Fibroblast of pulmonary artery (primary cell): Measurements from ENCODE around the gene ELFN2.

Source experiments
- DNase-seq: peaks from one replicate; pipeline ENCODE4 v3.0.0-alpha.2; 2010; ENCODE audit warnings: low read depth
- H3K4me3 ChIP-seq: replicated peaks from 2 replicates; pipeline ENCODE4 v1.5.1; 2011; ENCODE audit warnings: low read depth, mild to moderate bottlenecking, control low read depth, low read length, moderate library complexity
- CTCF ChIP-seq: IDR thresholded peaks from 2 replicates; pipeline ENCODE4 v1.5.1; 2011; ENCODE audit warnings: mild to moderate bottlenecking, control low read depth, low read length, inconsistent platforms; ENCODE audit errors: missing control alignments

The ELFN2 gene

GRCh38 chr22:37363261-37363992, 63.9 kb downstream of the ELFN2 start:
- H3K4me3 ChIP-seq: no peak overlapping the region
- TF ChIP-seq CTCF: no peak
- DNase-seq: no peak

GRCh38 chr22:37362621-37363020, 64.7 kb downstream of the ELFN2 start:
- DNase-seq: no peak
- H3K4me3 ChIP-seq: no peak overlapping the region
- TF ChIP-seq CTCF: no peak

GRCh38 chr22:37358917-37359316, 68.4 kb downstream of the ELFN2 start:
- no peak for TF ChIP-seq CTCF

GRCh38 chr22:37358386-37358785, 68.9 kb downstream of the ELFN2 start:
- TF ChIP-seq CTCF: no peak
- no peak overlapping the region for H3K4me3 ChIP-seq
- no peak for DNase-seq

More at GRCh38 chr22:37358917-37359316, 68.4 kb downstream of the ELFN2 start:
- no peak for DNase-seq
- H3K4me3 ChIP-seq: no peak overlapping the region

- no peak overlapping the region for H3K4me3 ChIP-seq
- DNase-seq: no peak
- TF ChIP-seq CTCF: no peak
Measured at GRCh38 chr22:37357446-37358075, 69.7 kb downstream of the ELFN2 start.

- no peak for TF ChIP-seq CTCF
- H3K4me3 ChIP-seq: no peak overlapping the region
- DNase-seq: no peak
Measured at GRCh38 chr22:37356922-37357321, 70.4 kb downstream of the ELFN2 start.

GRCh38 chr22:37355174-37355573, 72.1 kb downstream of the ELFN2 start:
- DNase-seq: no peak
- no peak for TF ChIP-seq CTCF
- H3K4me3 ChIP-seq: no peak overlapping the region
